Measurements from ENCODE around the gene NTPCR.

Gene NTPCR

GRCh38 chr1:232950197-232951176, at the start of gene NTPCR:
Gene NTPCR (plus strand): TSS chr1:232950611. CDS start chr1:232950711, 100 bp downstream.
- H3K27me3 ChIP-seq (ENCODE audit: control insufficient read depth, insufficient read depth, low read length) = peaks cover 3% of the 10 kb centered on the region
- H3K4me3 ChIP-seq (ENCODE audit: low read length) = peak within 1 kb of the TSS; percentile 94
- H3K9me3 ChIP-seq (ENCODE audit: control insufficient read depth, low read depth, low read length) = no peaks in the 10 kb centered on the region
- peak within 1 kb of the TSS; percentile 94 for H3K27ac ChIP-seq (ENCODE audit: low read length)
- H3K36me3 ChIP-seq (ENCODE audit: control insufficient read depth, low read depth, low read length) = peaks cover under 1% of the 10 kb centered on the region
- H3K4me1 ChIP-seq (ENCODE audit: control insufficient read depth, low read depth, low read length) = peaks cover 20% of the 10 kb centered on the region
- peak within 1 kb of the TSS; percentile 81 for H3K9ac ChIP-seq (ENCODE audit: low read length)

- Histone ChIP-seq H3K9ac (ENCODE audit: low read length) (no peak overlapping the region), H3K9me3 (ENCODE audit: control insufficient read depth, low read depth, low read length) (no peaks in the 10 kb centered on the region), H3K36me3 (ENCODE audit: control insufficient read depth, low read depth, low read length) (no peaks in the 10 kb centered on the region), H3K4me1 (ENCODE audit: control insufficient read depth, low read depth, low read length) (peaks cover 7% of the 10 kb centered on the region), H3K27me3 (ENCODE audit: control insufficient read depth, insufficient read depth, low read length) (no peaks in the 10 kb centered on the region), H3K4me3 (ENCODE audit: low read length) (no peak overlapping the region), H3K27ac (ENCODE audit: low read length) (no peak overlapping the region)
These were observed 49.6 kb upstream of the NTPCR start for GRCh38 chr1:232900818-232901217.

GRCh38 chr1:232901255-232901654, 49.2 kb upstream of the NTPCR start:
- no peaks in the 10 kb centered on the region for H3K27me3 ChIP-seq (ENCODE audit: control insufficient read depth, insufficient read depth, low read length)
- H3K9me3 ChIP-seq (ENCODE audit: control insufficient read depth, low read depth, low read length) = no peaks in the 10 kb centered on the region
- no peak overlapping the region for H3K4me3 ChIP-seq (ENCODE audit: low read length)
- H3K36me3 ChIP-seq (ENCODE audit: control insufficient read depth, low read depth, low read length) = no peaks in the 10 kb centered on the region
- no peak overlapping the region for H3K27ac ChIP-seq (ENCODE audit: low read length)
- no peak overlapping the region for H3K9ac ChIP-seq (ENCODE audit: low read length)
- peaks cover 7% of the 10 kb centered on the region for H3K4me1 ChIP-seq (ENCODE audit: control insufficient read depth, low read depth, low read length)

GRCh38 chr1:232902774-232903350, 47.5 kb upstream of the NTPCR start:
- Histone ChIP-seq H3K4me1 (ENCODE audit: control insufficient read depth, low read depth, low read length) (peaks cover 7% of the 10 kb centered on the region), H3K9me3 (ENCODE audit: control insufficient read depth, low read depth, low read length) (no peaks in the 10 kb centered on the region), H3K27ac (ENCODE audit: low read length) (no peak overlapping the region), H3K36me3 (ENCODE audit: control insufficient read depth, low read depth, low read length) (no peaks in the 10 kb centered on the region), H3K4me3 (ENCODE audit: low read length) (no peak overlapping the region), H3K27me3 (ENCODE audit: control insufficient read depth, insufficient read depth, low read length) (no peaks in the 10 kb centered on the region), H3K9ac (ENCODE audit: low read length) (no peak overlapping the region)

GRCh38 chr1:232904131-232904530, 46.3 kb upstream of the NTPCR start:
- Histone ChIP-seq H3K9ac (ENCODE audit: low read length) (no peak overlapping the region), H3K9me3 (ENCODE audit: control insufficient read depth, low read depth, low read length) (no peaks in the 10 kb centered on the region), H3K4me3 (ENCODE audit: low read length) (no peak overlapping the region), H3K36me3 (ENCODE audit: control insufficient read depth, low read depth, low read length) (no peaks in the 10 kb centered on the region), H3K4me1 (ENCODE audit: control insufficient read depth, low read depth, low read length) (peaks cover 7% of the 10 kb centered on the region), H3K27ac (ENCODE audit: low read length) (no peak overlapping the region), H3K27me3 (ENCODE audit: control insufficient read depth, insufficient read depth, low read length) (no peaks in the 10 kb centered on the region)

GRCh38 chr1:232904566-232904965, 45.8 kb upstream of the NTPCR start:
- H3K4me3 ChIP-seq (ENCODE audit: low read length) = no peak overlapping the region
- H3K36me3 ChIP-seq (ENCODE audit: control insufficient read depth, low read depth, low read length) = no peaks in the 10 kb centered on the region
- H3K4me1 ChIP-seq (ENCODE audit: control insufficient read depth, low read depth, low read length) = peaks cover 7% of the 10 kb centered on the region
- no peaks in the 10 kb centered on the region for H3K27me3 ChIP-seq (ENCODE audit: control insufficient read depth, insufficient read depth, low read length)
- no peak overlapping the region for H3K27ac ChIP-seq (ENCODE audit: low read length)
- no peaks in the 10 kb centered on the region for H3K9me3 ChIP-seq (ENCODE audit: control insufficient read depth, low read depth, low read length)
- no peak overlapping the region for H3K9ac ChIP-seq (ENCODE audit: low read length)

GRCh38 chr1:232905331-232906034, 44.9 kb upstream of the NTPCR start:
- Histone ChIP-seq H3K27me3 (ENCODE audit: control insufficient read depth, insufficient read depth, low read length) (no peaks in the 10 kb centered on the region), H3K9me3 (ENCODE audit: control insufficient read depth, low read depth, low read length) (no peaks in the 10 kb centered on the region), H3K4me3 (ENCODE audit: low read length) (no peak overlapping the region), H3K4me1 (ENCODE audit: control insufficient read depth, low read depth, low read length) (peaks cover 7% of the 10 kb centered on the region), H3K36me3 (ENCODE audit: control insufficient read depth, low read depth, low read length) (no peaks in the 10 kb centered on the region), H3K27ac (ENCODE audit: low read length) (no peak overlapping the region), H3K9ac (ENCODE audit: low read length) (no peak overlapping the region)

GRCh38 chr1:232906441-232906840, 44.0 kb upstream of the NTPCR start:
- H3K27me3 ChIP-seq (ENCODE audit: control insufficient read depth, insufficient read depth, low read length) = no peaks in the 10 kb centered on the region
- H3K4me1 ChIP-seq (ENCODE audit: control insufficient read depth, low read depth, low read length) = peaks cover 12% of the 10 kb centered on the region
- H3K36me3 ChIP-seq (ENCODE audit: control insufficient read depth, low read depth, low read length) = no peaks in the 10 kb centered on the region
- no peak overlapping the region for H3K27ac ChIP-seq (ENCODE audit: low read length)
- no peaks in the 10 kb centered on the region for H3K9me3 ChIP-seq (ENCODE audit: control insufficient read depth, low read depth, low read length)
- no peak overlapping the region for H3K9ac ChIP-seq (ENCODE audit: low read length)
- no peak overlapping the region for H3K4me3 ChIP-seq (ENCODE audit: low read length)

- H3K36me3 ChIP-seq (ENCODE audit: control insufficient read depth, low read depth, low read length) = no peaks in the 10 kb centered on the region
- H3K9me3 ChIP-seq (ENCODE audit: control insufficient read depth, low read depth, low read length) = no peaks in the 10 kb centered on the region
- H3K9ac ChIP-seq (ENCODE audit: low read length) = no peak overlapping the region
- H3K4me3 ChIP-seq (ENCODE audit: low read length) = no peak overlapping the region
- H3K4me1 ChIP-seq (ENCODE audit: control insufficient read depth, low read depth, low read length) = peaks cover 16% of the 10 kb centered on the region
- H3K27me3 ChIP-seq (ENCODE audit: control insufficient read depth, insufficient read depth, low read length) = no peaks in the 10 kb centered on the region
- no peak overlapping the region for H3K27ac ChIP-seq (ENCODE audit: low read length)
These were observed 41.6 kb upstream of the NTPCR start for GRCh38 chr1:232908831-232909230.

GRCh38 chr1:232909752-232910151, 40.7 kb upstream of the NTPCR start:
- H3K36me3 ChIP-seq (ENCODE audit: control insufficient read depth, low read depth, low read length) = no peaks in the 10 kb centered on the region
- H3K4me1 ChIP-seq (ENCODE audit: control insufficient read depth, low read depth, low read length) = peaks cover 16% of the 10 kb centered on the region
- H3K9me3 ChIP-seq (ENCODE audit: control insufficient read depth, low read depth, low read length) = no peaks in the 10 kb centered on the region
- H3K27ac ChIP-seq (ENCODE audit: low read length) = no peak overlapping the region
- no peak overlapping the region for H3K9ac ChIP-seq (ENCODE audit: low read length)
- no peaks in the 10 kb centered on the region for H3K27me3 ChIP-seq (ENCODE audit: control insufficient read depth, insufficient read depth, low read length)
- H3K4me3 ChIP-seq (ENCODE audit: low read length) = no peak overlapping the region

GRCh38 chr1:232911027-232911599, 39.3 kb upstream of the NTPCR start:
- H3K27ac ChIP-seq (ENCODE audit: low read length) = no peak overlapping the region
- H3K4me3 ChIP-seq (ENCODE audit: low read length) = peak overlapping the region; percentile 2
- no peak overlapping the region for H3K9ac ChIP-seq (ENCODE audit: low read length)
- H3K4me1 ChIP-seq (ENCODE audit: control insufficient read depth, low read depth, low read length) = peaks cover 16% of the 10 kb centered on the region
- no peaks in the 10 kb centered on the region for H3K36me3 ChIP-seq (ENCODE audit: control insufficient read depth, low read depth, low read length)
- no peaks in the 10 kb centered on the region for H3K27me3 ChIP-seq (ENCODE audit: control insufficient read depth, insufficient read depth, low read length)
- H3K9me3 ChIP-seq (ENCODE audit: control insufficient read depth, low read depth, low read length) = no peaks in the 10 kb centered on the region
